ENCODE results near the gene TSHZ1. TPM values are rescaled to one million over a fixed set of nuclear protein-coding genes. Genes with fewer than 3 reads are reported as not detected.

TSHZ1 gene
- total and polyA plus RNA-seq, 2 experiments from 2014 or later: 0.23 to 0.38 TPM

GRCh38 chr18:75192899-75193298, 17.7 kb upstream of the TSHZ1 start (continued):
- no peak for TF ChIP-seq STAT1 (IDR thresholded peaks at IDR 0.05; ENCODE audit: unreplicated experiment)
- no peak for TF ChIP-seq JUNB (IDR thresholded peaks at IDR 0.05; ENCODE audit: unreplicated experiment)

GRCh38 chr18:75198036-75198435, 12.6 kb upstream of the TSHZ1 start:
- no peak for ATAC-seq
- Mint-ChIP-seq H3K9me3 (no peaks in the 10 kb centered on the region), H3K36me3 (ENCODE audit: low read depth) (no peaks in the 10 kb centered on the region), H3K4me1 (peaks cover 5% of the 10 kb centered on the region; the same call in 1 of the 3 replicates), H3K4me3 (no peak overlapping the region), H3K27me3 (ENCODE audit: insufficient read depth, low read depth, poor library complexity) (peaks cover 10% of the 10 kb centered on the region), H3K27ac (no peak overlapping the region)
- no peak overlapping the region for H3K27ac ChIP-seq (ENCODE audit: low read depth)
- no peaks in the 10 kb centered on the region; the same call in 1 of the 2 replicates for H3K4me1 ChIP-seq (ENCODE audit: insufficient read depth)
- TF ChIP-seq STAT1 (IDR thresholded peaks at IDR 0.05; ENCODE audit: unreplicated experiment) (no peak), ETS1 (IDR thresholded peaks at IDR 0.05) (no peak), ZNF114 (CRISPR knock-in tag; IDR thresholded peaks at IDR 0.05) (no peak), POLR2AphosphoS5 (IDR thresholded peaks at IDR 0.05; ENCODE audit: low read depth) (no peak), REST (IDR thresholded peaks at IDR 0.05; ENCODE audit: unreplicated experiment) (no peak), EZH2 (IDR thresholded peaks at IDR 0.05; ENCODE audit: low read depth, unreplicated experiment) (no peak), ZNF462 (CRISPR knock-in tag; IDR thresholded peaks at IDR 0.05) (no peak), NANOG (IDR thresholded peaks at IDR 0.05; ENCODE audit: borderline replicate concordance) (no peak), JUNB (IDR thresholded peaks at IDR 0.05; ENCODE audit: unreplicated experiment) (no peak), ZNF331 (CRISPR knock-in tag; IDR thresholded peaks at IDR 0.05; ENCODE audit: low read depth) (no peak), CTCF (conservative IDR thresholded peaks at IDR 0.05; ENCODE audit: low read depth in 2 of 2) (no peak), CREB1 (CRISPR knock-in tag; IDR thresholded peaks at IDR 0.05; ENCODE audit: low read depth) (no peak), EZH2phosphoT487 (IDR thresholded peaks at IDR 0.05; ENCODE audit: unreplicated experiment) (no peak)
- no peaks in the 10 kb centered on the region for H3F3A ChIP-seq (replicated peaks; ENCODE audit: low read depth)
- DNase-seq (ENCODE audit: low spot score): no peak
- H3K4me2 ChIP-seq: no peak overlapping the region
- H4K20me1 ChIP-seq (replicated peaks; ENCODE audit: insufficient read depth): peaks cover 5% of the 10 kb centered on the region; the same call in 1 of the 2 replicates
- no peaks in the 10 kb centered on the region for H3K36me3 ChIP-seq (ENCODE audit: insufficient read depth)
- no peak overlapping the region for H3K4me3 ChIP-seq
- H3K27me3 ChIP-seq (ENCODE audit: insufficient read depth): peaks cover 18% of the 10 kb centered on the region
- no peaks in the 10 kb centered on the region for H3K79me2 ChIP-seq (replicated peaks; ENCODE audit: insufficient read depth)
- H3K9me2 ChIP-seq (ENCODE audit: insufficient read depth): no peaks in the 10 kb centered on the region
- H2AFZ ChIP-seq: no peak overlapping the region

Measured in GM23338 (cell line).